Smooth muscle cell (in vitro differentiated cells): ENCODE data around the gene DTX2. TPM values are rescaled to one million over a fixed set of nuclear protein-coding genes. Genes with fewer than 3 reads are reported as not detected.
"Not testable (repeated sequence)": the region's sequence is repeated elsewhere in the genome, so short reads cannot be mapped to it uniquely, and the experiment has no call there.

ENCODE experiments used
- DNase-seq: peaks from one replicate; lab custom pipeline; 2025; ENCODE audit not compliant: unreplicated experiment; lab: John Stamatoyannopoulos, UW
- H2AFZ ChIP-seq: fragments of 200-600 bp; sonication (generic); 2 replicates; pipeline ENCODE4 v1.6.0; 2016; ENCODE audit warnings: antibody characterized with exemption, low read depth, mild to moderate bottlenecking
- H3F3A ChIP-seq: fragments of 200-600 bp; sonication (generic); 2 replicates; pipeline ENCODE4 v1.6.0; 2017; ENCODE audit warnings: antibody characterized with exemption, low read depth
- H3K27ac ChIP-seq: fragments of 200-600 bp; sonication (generic); 2 replicates; pipeline ENCODE4 v1.5.1; 2016; ENCODE audit warnings: low read depth, mild to moderate bottlenecking
- H3K27me3 ChIP-seq: fragments of 200-600 bp; sonication (generic); 2 replicates; pipeline ENCODE4 v1.6.1; 2016; ENCODE audit warnings: low read depth, mild to moderate bottlenecking
- H3K36me3 ChIP-seq: fragments of 200-600 bp; sonication (generic); 2 replicates; pipeline ENCODE4 v1.5.1; 2016; ENCODE audit warnings: low read depth
- H3K4me1 ChIP-seq: fragments of 200-600 bp; sonication (generic); 2 replicates; pipeline ENCODE4 v1.5.1; 2016; ENCODE audit warnings: low read depth
- H3K4me2 ChIP-seq: fragments of 200-600 bp; sonication (generic); 2 replicates; pipeline ENCODE4 v1.6.0; 2016; ENCODE audit warnings: mild to moderate bottlenecking
- H3K4me3 ChIP-seq: fragments of 200-600 bp; sonication (generic); 2 replicates; pipeline ENCODE4 v1.5.1; 2016; ENCODE audit warnings: mild to moderate bottlenecking
- H3K79me2 ChIP-seq: fragments of 200-600 bp; sonication (generic); 2 replicates; pipeline ENCODE4 v1.6.0; 2016; ENCODE audit warnings: low read depth, mild to moderate bottlenecking
- H3K9ac ChIP-seq: fragments of 200-600 bp; sonication (generic); 2 replicates; pipeline ENCODE4 v1.6.0; 2016; ENCODE audit warnings: low read depth
- H3K9me3 ChIP-seq: fragments of 200-600 bp; sonication (generic); replicated peaks from 2 replicates; pipeline ENCODE4 v1.5.1; 2016; ENCODE audit warnings: low read depth
- H4K20me1 ChIP-seq: fragments of 200-600 bp; sonication (generic); 2 replicates; pipeline ENCODE4 v1.6.0; 2016; ENCODE audit warnings: low read depth
- whole genome bisulfite sequencing: methylation state at CpG from one replicate; pipeline ENCODE4 v1.1.7; 2016; ENCODE audit warnings: low lambda C conversion rate; 5-methylcytosine and 5-hydroxymethylcytosine counted together
- polyA plus RNA-seq: library from polyadenylated mRNA; unstranded; fragments of >200 nt; fragmentation: Nextera tagmentation; extraction: Ambion mirVana; gene quantifications from 2 replicates; pipeline ENCODE4 v1.2.1, GENCODE V29; 2016
- small RNA-seq: library from RNA; depleted of rRNA; stranded (forward); fragments of <200 nt; gene quantifications from one replicate; pipeline ENCODE3, GENCODE V24; 2014
- total RNA-seq: library from RNA; depleted of rRNA; stranded (reverse); fragments of >200 nt; gene quantifications from 2 replicates; pipeline ENCODE4 v1.2.3, GENCODE V29; 2014

DTX2 gene
- total and polyA plus RNA-seq, 2 experiments from 2014 or later, result 9.8 to 12.5 TPM

- not testable (repeated sequence) for H3F3A ChIP-seq, H3K79me2 ChIP-seq, H4K20me1 ChIP-seq, H3K9me3 ChIP-seq, DNase-seq, H3K27ac ChIP-seq, H3K4me1 ChIP-seq, H3K36me3 ChIP-seq, H3K27me3 ChIP-seq, H3K9ac ChIP-seq, H3K4me2 ChIP-seq, H3K4me3 ChIP-seq, H2AFZ ChIP-seq
- WGBS, result no CpG with 5 or more reads among the region's 8 CpGs
These were observed 81.7 kb downstream of the DTX2 start, which contains the start of gene SPDYE16 for GRCh38 chr7:76543197-76543596. SPDYE16 (minus strand) TSS chr7:76543297; CDS start chr7:76541459, 1,838 bp downstream.

- not testable (repeated sequence) for H4K20me1 ChIP-seq, H3K27me3 ChIP-seq, H3F3A ChIP-seq, H3K36me3 ChIP-seq, H3K9me3 ChIP-seq, H3K4me1 ChIP-seq
- Histone ChIP-seq H2AFZ (peak overlapping the region; percentile 79), H3K79me2 (peaks cover 28% of the 10 kb centered on the region), H3K9ac (peak overlapping the region; percentile 87), H3K4me2 (peak overlapping the region; percentile 89), H3K27ac (peak overlapping the region; percentile 74), H3K4me3 (peak overlapping the region; percentile 83)
- WGBS, result under 1% methylated on average over 64 of the region's 71 CpGs
- DNase-seq, result peak; percentile 43
These were observed 87.7 kb downstream of the DTX2 start for GRCh38 chr7:76549025-76549854.

- Histone ChIP-seq H3K4me3 (peak overlapping the region; percentile 83), H3K27ac (peak overlapping the region; percentile 74), H3K79me2 (peaks cover 28% of the 10 kb centered on the region), H3K9ac (peak overlapping the region; percentile 87), H3K4me2 (peak overlapping the region; percentile 89)
- not testable (repeated sequence) for H3F3A ChIP-seq, H4K20me1 ChIP-seq, H3K9me3 ChIP-seq, H3K4me1 ChIP-seq, H2AFZ ChIP-seq, H3K27me3 ChIP-seq, H3K36me3 ChIP-seq, DNase-seq
- 1% methylated on average over 14 of the region's 19 CpGs for WGBS
These were observed 88.3 kb downstream of the DTX2 start for GRCh38 chr7:76549855-76550248.

GRCh38 chr7:76551992-76552391 lies 90.5 kb downstream of the DTX2 start:
- not testable (repeated sequence) for H3K27ac ChIP-seq, H3K27me3 ChIP-seq, H3F3A ChIP-seq, H3K4me1 ChIP-seq, H3K4me2 ChIP-seq, H3K9me3 ChIP-seq, H2AFZ ChIP-seq, H3K36me3 ChIP-seq, DNase-seq, H3K9ac ChIP-seq, H3K4me3 ChIP-seq
- peaks cover 12% of the 10 kb centered on the region for H4K20me1 ChIP-seq
- H3K79me2 ChIP-seq, result peaks cover 39% of the 10 kb centered on the region
- WGBS, result 96% methylated on average over 6 of the region's 6 CpGs

Small RNA genes lying within 50 kb of the gene (small RNA-seq; reads per million reads assigned to genes)
- gene RF00019, result not detected

Other genes with a start within 250 kb of the DTX2 start
- gene HSPB1, start 159.0 kb upstream of the DTX2 start, total RNA-seq, result 374 and 484 TPM in 2 replicates
- 1,842 and 2,006 TPM in 2 replicates for gene HSPB1, start 159.0 kb upstream of the DTX2 start, polyA plus RNA-seq
- 132 and 142 TPM in 2 replicates for gene YWHAG, start 102.7 kb upstream of the DTX2 start, total RNA-seq
- 17.6 and 21.1 TPM in 2 replicates for gene YWHAG, start 102.7 kb upstream of the DTX2 start, polyA plus RNA-seq
- gene SSC4D, start 52.0 kb upstream of the DTX2 start, total RNA-seq, result 2.3 and 3.7 TPM in 2 replicates
- gene SSC4D, start 52.0 kb upstream of the DTX2 start, polyA plus RNA-seq, result 2.2 and 7.1 TPM in 2 replicates
- 1.3 TPM in 1 of 2 replicates, not detected in the other for gene ZP3, start 36.8 kb upstream of the DTX2 start, total RNA-seq
- 1.6 TPM in 1 of 2 replicates, not detected in the other for gene ZP3, start 36.8 kb upstream of the DTX2 start, polyA plus RNA-seq
- not detected in 2 replicates for gene UPK3B, start 48.8 kb downstream of the DTX2 start, total RNA-seq
- 1.1 TPM in 1 of 2 replicates, not detected in the other for gene UPK3B, start 48.8 kb downstream of the DTX2 start, polyA plus RNA-seq
- not detected in 2 replicates for gene SPDYE16, start 81.6 kb downstream of the DTX2 start, total RNA-seq
- gene SPDYE16, start 81.6 kb downstream of the DTX2 start, polyA plus RNA-seq, result 0.71 TPM in 1 of 2 replicates, not detected in the other
- gene POMZP3, start 165.6 kb downstream of the DTX2 start, total RNA-seq, result 0.45 TPM in 1 of 2 replicates, not detected in the other
- gene POMZP3, start 165.6 kb downstream of the DTX2 start, polyA plus RNA-seq, result 7.3 and 7.4 TPM in 2 replicates